ENCODE data around the gene RFX1. TPM values are rescaled to one million over a fixed set of nuclear protein-coding genes. Genes with fewer than 3 reads are reported as not detected.

Gene RFX1
- total RNA-seq, 1 experiment from 2014 or later, result 20.4 TPM

DNA sequence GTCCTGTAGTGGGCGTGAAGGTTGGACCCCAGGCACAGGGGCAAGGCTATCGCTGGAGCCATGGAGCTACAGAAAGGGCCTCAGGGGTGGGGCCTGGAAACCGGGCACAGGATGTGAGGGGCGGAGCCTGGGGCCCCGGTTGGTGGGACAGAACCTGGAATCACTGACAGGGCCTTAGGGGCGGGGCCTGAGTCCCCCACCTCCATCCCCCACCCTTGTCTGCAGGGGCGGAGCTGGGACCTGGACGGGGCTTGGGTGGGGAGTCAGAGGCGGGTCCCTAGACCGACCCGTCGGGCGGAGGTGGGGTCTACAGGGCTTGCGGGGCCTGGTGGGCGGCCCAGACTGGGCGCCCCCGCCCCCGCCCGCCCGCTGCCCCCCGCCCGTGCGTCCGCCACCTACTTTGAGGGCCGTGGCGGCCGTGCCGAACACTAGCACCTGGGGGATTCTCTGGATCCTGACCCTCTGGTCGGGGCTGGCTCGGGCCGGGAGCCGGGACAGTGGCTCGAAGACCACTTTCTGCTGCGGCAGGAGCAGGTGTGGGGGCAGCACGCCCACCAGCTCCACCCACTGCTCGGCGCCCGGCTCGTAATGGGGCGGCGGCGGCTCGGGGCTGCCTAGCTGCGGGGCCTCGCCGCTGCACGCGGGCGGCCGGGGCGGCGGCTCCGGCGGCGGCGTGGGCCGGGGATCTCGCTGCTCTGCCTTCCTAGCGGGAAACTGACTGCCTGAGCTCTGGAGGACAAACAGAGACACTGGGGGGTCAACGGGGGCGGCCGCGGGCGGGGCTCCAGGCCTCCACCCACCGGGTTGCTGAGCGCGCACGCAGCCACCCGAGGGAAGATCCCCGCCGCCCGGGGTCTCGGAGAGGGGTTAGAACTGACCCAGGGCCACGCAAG is 27.5 kb downstream of the RFX1 start:
- peak overlapping the region; percentile 27; the same call in 1 of the 2 replicates for H3K27ac Mint-ChIP-seq
- peaks cover 3% of the 10 kb centered on the region; the same call in 1 of the 2 replicates for H3K36me3 Mint-ChIP-seq
- TF ChIP-seq, protein P1, sequence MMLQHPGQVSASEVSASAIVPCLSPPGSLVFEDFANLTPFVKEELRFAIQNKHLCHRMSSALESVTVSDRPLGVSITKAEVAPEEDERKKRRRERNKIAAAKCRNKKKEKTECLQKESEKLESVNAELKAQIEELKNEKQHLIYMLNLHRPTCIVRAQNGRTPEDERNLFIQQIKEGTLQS (CRISPR knock-in tag; conservative IDR thresholded peaks at IDR 0.05), result no peak
- TF ChIP-seq SP1 (CRISPR knock-in tag; conservative IDR thresholded peaks at IDR 0.05), result peak; percentile 68
- ATAC-seq, result peak; percentile 93
- H3K27me3 Mint-ChIP-seq (ENCODE audit: low read depth), result no peaks in the 10 kb centered on the region; the same call in 1 of the 2 replicates
- DNase-seq (ENCODE audit: low spot score), result peak; percentile 99
- peaks cover 23% of the 10 kb centered on the region for H3K4me1 Mint-ChIP-seq
- peak overlapping the region; percentile 57 for H3K4me3 Mint-ChIP-seq
- CTCF ChIA-PET, result interaction anchor here (0.6 to 2.5 kb wide), 25 partner anchors 10 to 918 kb away, joined by 3 to 23 read pairs (median 6); partner anchors contain the start of genes DCAF15, IL27RA, MISP3 and PODNL1
- H3K9me3 Mint-ChIP-seq, result no peaks in the 10 kb centered on the region
- POLR2A ChIA-PET, result interaction anchor here (0.6 to 1.9 kb wide), 14 partner anchors 8 to 385 kb away, joined by 3 to 16 read pairs (median 4); partner anchors contain the start of genes IL27RA and RFX1

GRCh38 chr19:13977803-13978202 is 28.3 kb downstream of the RFX1 start:
- ATAC-seq (no peak), DNase-seq (ENCODE audit: low spot score) (no peak)
- Mint-ChIP-seq H3K9me3 (no peaks in the 10 kb centered on the region), H3K27me3 (ENCODE audit: low read depth) (no peaks in the 10 kb centered on the region; the same call in 1 of the 2 replicates), H3K27ac (peak overlapping the region; percentile 27; the same call in 1 of the 2 replicates), H3K4me1 (peaks cover 19% of the 10 kb centered on the region), H3K36me3 (peaks cover 3% of the 10 kb centered on the region; the same call in 1 of the 2 replicates), H3K4me3 (peak overlapping the region; percentile 49)
- TF ChIP-seq TCF7 (CRISPR knock-in tag; IDR thresholded peaks at IDR 0.05; ENCODE audit: low read depth) (no peak), RELA (CRISPR knock-in tag; IDR thresholded peaks at IDR 0.05; ENCODE audit: borderline replicate concordance) (no peak), ZNF121 (CRISPR knock-in tag; IDR thresholded peaks at IDR 0.05) (no peak), ZNF138 (CRISPR knock-in tag; conservative IDR thresholded peaks at IDR 0.05) (no peak), CDX4 (CRISPR knock-in tag; IDR thresholded peaks at IDR 0.05; ENCODE audit: borderline replicate concordance) (no peak), MXD4 (CRISPR knock-in tag; IDR thresholded peaks at IDR 0.05; ENCODE audit: borderline replicate concordance) (no peak), JUN (CRISPR knock-in tag; IDR thresholded peaks at IDR 0.05) (no peak), ETV6 (CRISPR knock-in tag; IDR thresholded peaks at IDR 0.05) (no peak), ZNF219 (CRISPR knock-in tag; IDR thresholded peaks at IDR 0.05; ENCODE audit: borderline replicate concordance) (no peak), FOXJ3 (CRISPR knock-in tag; IDR thresholded peaks at IDR 0.05; ENCODE audit: borderline replicate concordance) (no peak), TEAD4 (CRISPR knock-in tag; IDR thresholded peaks at IDR 0.05) (no peak), ARID4B (CRISPR knock-in tag; IDR thresholded peaks at IDR 0.05; ENCODE audit: borderline replicate concordance) (no peak), ATF1 (CRISPR knock-in tag; IDR thresholded peaks at IDR 0.05) (no peak), RORB (CRISPR knock-in tag; IDR thresholded peaks at IDR 0.05) (no peak)
- TF ChIP-seq, protein P2, sequence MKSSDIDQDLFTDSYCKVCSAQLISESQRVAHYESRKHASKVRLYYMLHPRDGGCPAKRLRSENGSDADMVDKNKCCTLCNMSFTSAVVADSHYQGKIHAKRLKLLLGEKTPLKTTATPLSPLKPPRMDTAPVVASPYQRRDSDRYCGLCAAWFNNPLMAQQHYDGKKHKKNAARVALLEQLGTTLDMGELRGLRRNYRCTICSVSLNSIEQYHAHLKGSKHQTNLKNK (CRISPR knock-in tag; IDR thresholded peaks at IDR 0.05), result no peak
- CTCF ChIA-PET, result interaction anchor here (0.7 to 2.5 kb wide), 20 partner anchors 11 to 116 kb away, joined by 3 to 23 read pairs (median 8); partner anchors contain the start of genes DCAF15, IL27RA, MISP3 and PODNL1
- POLR2A ChIA-PET, result interaction anchor here (0.7 to 1.9 kb wide), 9 partner anchors 8 to 386 kb away, joined by 3 to 16 read pairs (median 5); partner anchors contain the start of genes IL27RA and RFX1
